ENCODE results near the gene ADARB2. TPM values are rescaled to one million over a fixed set of nuclear protein-coding genes. Genes with fewer than 3 reads are reported as not detected.

Gene ADARB2
- polyA plus RNA-seq, 1 of the 3 experiments (the other 2 are of a cell fraction) = not detected

GRCh38 chr10:1598393-1599153 is 138.8 kb downstream of the ADARB2 start:
- H3K9ac ChIP-seq = no peak overlapping the region
- CTCF ChIA-PET = no interaction called here
- no peaks in the 10 kb centered on the region for H4K20me1 ChIP-seq (ENCODE audit: insufficient read depth)
- no peak overlapping the region for H3K27ac ChIP-seq (ENCODE audit: low read depth in 2 of 2, low read length in 1 of 2)
- no peaks in the 10 kb centered on the region for H3K27me3 ChIP-seq (ENCODE audit: insufficient read depth)
- no peak overlapping the region for H3K4me3 ChIP-seq (ENCODE audit: low read depth in 2 of 2, low read length in 1 of 2)
- H3K36me3 ChIP-seq (replicated peaks in 1 of 2; ENCODE audit: control insufficient read depth in 1 of 2, insufficient read depth in 2 of 2, low read length in 1 of 2) = no peaks in the 10 kb centered on the region
- no peak overlapping the region for H2AFZ ChIP-seq (ENCODE audit: low read depth)
- no peaks in the 10 kb centered on the region for H3F3A ChIP-seq (replicated peaks; ENCODE audit: insufficient read depth)
- H3K9me3 ChIP-seq = no peaks in the 10 kb centered on the region
- TF ChIP-seq USF2 (IDR thresholded peaks at IDR 0.05; ENCODE audit: borderline replicate concordance, low read depth, low read length) (no peak), USF1 (IDR thresholded peaks at IDR 0.05; ENCODE audit: borderline replicate concordance, low read depth) (no peak), NFIC (IDR thresholded peaks at IDR 0.05; ENCODE audit: borderline replicate concordance) (no peak), JUND (IDR thresholded peaks at IDR 0.05) (no peak), FOXM1 (IDR thresholded peaks at IDR 0.05; ENCODE audit: low read depth) (no peak), EZH2phosphoT487 (IDR thresholded peaks at IDR 0.05; ENCODE audit: borderline replicate concordance, low read depth) (no peak), TEAD4 (IDR thresholded peaks at IDR 0.05; ENCODE audit: borderline replicate concordance, insufficient read depth) (no peak), FOSL2 (IDR thresholded peaks at IDR 0.05; ENCODE audit: borderline replicate concordance, low read depth) (no peak), TCF12 (IDR thresholded peaks at IDR 0.05) (no peak), TAF1 (IDR thresholded peaks at IDR 0.05; ENCODE audit: borderline replicate concordance, low read depth, low read length) (no peak), GABPA (IDR thresholded peaks at IDR 0.05; ENCODE audit: low read depth) (no peak), SIN3A (IDR thresholded peaks at IDR 0.05; ENCODE audit: borderline replicate concordance, low read depth, low read length) (no peak), NRF1 (IDR thresholded peaks at IDR 0.05; ENCODE audit: low read depth, low read length) (no peak), ELF1 (IDR thresholded peaks at IDR 0.05) (no peak), POLR2AphosphoS5 (IDR thresholded peaks at IDR 0.05; ENCODE audit: low read depth, low read length) (no peak), RXRA (IDR thresholded peaks at IDR 0.05; ENCODE audit: borderline replicate concordance, low read depth) (no peak), SMC3 (IDR thresholded peaks at IDR 0.05; ENCODE audit: low read depth, low read length) (no peak)
- H3K4me1 ChIP-seq (ENCODE audit: control insufficient read depth in 1 of 2, insufficient read depth in 2 of 2, low read depth in 1 of 2, low read length in 1 of 2) = no peaks in the 10 kb centered on the region
- H3K79me2 ChIP-seq (ENCODE audit: insufficient read depth) = no peaks in the 10 kb centered on the region
- POLR2A ChIA-PET = no interaction called here
- H3K4me2 ChIP-seq = no peak overlapping the region
- no peaks in the 10 kb centered on the region for H3K9me2 ChIP-seq
- no peak for DNase-seq
- WGBS (ENCODE audit: low lambda C conversion rate) = 61% methylated on average over 15 of the region's 20 CpGs
